GM19328 (cell line): ENCODE data around the gene TM9SF4.
"Not testable (repeated sequence)": the region's sequence is repeated elsewhere in the genome, so short reads cannot be mapped to it uniquely, and the experiment has no call there.

Experiments used
- ATAC-seq: cut with Tn5 transposase; IDR thresholded peaks from one replicate; pipeline ENCODE4 v1.9.1; 2021; ENCODE audit warnings: mild to moderate bottlenecking, moderate library complexity; ENCODE audit not compliant: unreplicated experiment

Gene TM9SF4

GRCh38 chr20:32188376-32189122 lies 79.0 kb downstream of the TM9SF4 start:
- no peak for ATAC-seq

- no peak for ATAC-seq
These were observed 79.6 kb downstream of the TM9SF4 start for GRCh38 chr20:32189123-32189410.

GRCh38 chr20:32189691-32190615 lies 80.4 kb downstream of the TM9SF4 start:
- no peak for ATAC-seq

GRCh38 chr20:32190616-32191415 lies 81.3 kb downstream of the TM9SF4 start:
- no peak for ATAC-seq

- no peak for ATAC-seq
These were observed 81.9 kb downstream of the TM9SF4 start for GRCh38 chr20:32191422-32191821.

GRCh38 chr20:32191873-32192272 lies 82.4 kb downstream of the TM9SF4 start:
- no peak for ATAC-seq

GRCh38 chr20:32192698-32193097 lies 83.2 kb downstream of the TM9SF4 start:
- ATAC-seq, result no peak

GRCh38 chr20:32193336-32193735 lies 83.8 kb downstream of the TM9SF4 start:
- not testable (repeated sequence) for ATAC-seq

GRCh38 chr20:32193996-32194395 lies 84.5 kb downstream of the TM9SF4 start:
- no peak for ATAC-seq

- ATAC-seq, result no peak
These were observed 86.1 kb downstream of the TM9SF4 start for GRCh38 chr20:32195581-32195980.

- ATAC-seq, result not testable (repeated sequence)
These were observed 87.1 kb downstream of the TM9SF4 start for GRCh38 chr20:32196613-32197012.

- ATAC-seq, result not testable (repeated sequence)
These were observed 87.6 kb downstream of the TM9SF4 start for GRCh38 chr20:32197136-32197535.

- ATAC-seq, result no peak
These were observed 89.5 kb downstream of the TM9SF4 start for GRCh38 chr20:32199006-32199405.

- no peak for ATAC-seq
These were observed 91.9 kb downstream of the TM9SF4 start for GRCh38 chr20:32201296-32201976.

GRCh38 chr20:32201977-32202363 lies 92.5 kb downstream of the TM9SF4 start:
- no peak for ATAC-seq

- no peak for ATAC-seq
These were observed 94.1 kb downstream of the TM9SF4 start for GRCh38 chr20:32203356-32204204.

- no peak for ATAC-seq
These were observed 94.9 kb downstream of the TM9SF4 start for GRCh38 chr20:32204205-32205109.

- no peak for ATAC-seq
These were observed 95.8 kb downstream of the TM9SF4 start for GRCh38 chr20:32205110-32205842.
